Measurements from ENCODE around the gene PPFIA1.

DNA sequence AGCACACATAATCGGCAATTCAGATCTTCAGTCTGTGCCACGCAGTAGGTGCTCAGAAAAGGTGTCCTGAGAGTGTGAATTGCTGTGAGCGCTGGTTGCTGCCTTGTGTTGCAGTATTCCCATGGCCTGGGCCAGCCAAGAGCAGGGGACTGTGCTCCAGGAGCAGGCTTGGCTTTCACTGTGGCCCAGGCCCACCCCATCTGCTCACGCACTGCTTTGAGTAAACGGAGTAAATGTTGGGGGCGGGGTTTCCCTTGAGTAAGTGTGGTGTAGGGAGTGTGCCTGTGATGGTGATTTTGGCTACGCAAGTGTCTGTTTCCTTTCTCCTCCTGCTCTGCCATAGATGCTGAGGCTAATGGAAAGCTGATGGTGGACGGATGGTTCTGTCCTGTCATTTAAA, 130.2 kb downstream of the PPFIA1 start:
- TF ChIP-seq, protein P1, sequence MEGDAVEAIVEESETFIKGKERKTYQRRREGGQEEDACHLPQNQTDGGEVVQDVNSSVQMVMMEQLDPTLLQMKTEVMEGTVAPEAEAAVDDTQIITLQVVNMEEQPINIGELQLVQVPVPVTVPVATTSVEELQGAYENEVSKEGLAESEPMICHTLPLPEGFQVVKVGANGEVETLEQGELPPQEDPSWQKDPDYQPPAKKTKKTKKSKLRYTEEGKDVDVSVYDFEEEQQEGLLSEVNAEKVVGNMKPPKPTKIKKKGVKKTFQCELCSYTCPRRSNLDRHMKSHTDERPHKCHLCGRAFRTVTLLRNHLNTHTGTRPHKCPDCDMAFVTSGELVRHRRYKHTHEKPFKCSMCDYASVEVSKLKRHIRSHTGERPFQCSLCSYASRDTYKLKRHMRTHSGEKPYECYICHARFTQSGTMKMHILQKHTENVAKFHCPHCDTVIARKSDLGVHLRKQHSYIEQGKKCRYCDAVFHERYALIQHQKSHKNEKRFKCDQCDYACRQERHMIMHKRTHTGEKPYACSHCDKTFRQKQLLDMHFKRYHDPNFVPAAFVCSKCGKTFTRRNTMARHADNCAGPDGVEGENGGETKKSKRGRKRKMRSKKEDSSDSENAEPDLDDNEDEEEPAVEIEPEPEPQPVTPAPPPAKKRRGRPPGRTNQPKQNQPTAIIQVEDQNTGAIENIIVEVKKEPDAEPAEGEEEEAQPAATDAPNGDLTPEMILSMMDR (IDR thresholded peaks at IDR 0.05) = no peak
- no peak for TF ChIP-seq EP300 (IDR thresholded peaks at IDR 0.05)
